Endothelial cell of umbilical vein (primary cell): ENCODE results near the gene SH3BP1. TPM values are rescaled to one million over a fixed set of nuclear protein-coding genes. Genes with fewer than 3 reads are reported as not detected.

Experiments
- BruUV-seq: library from RNA; stranded (reverse); fragments of 400-500 nt; replicated peaks from 2 replicates; lab custom pipeline; 2021; lab: Mats Ljungman, UMichigan
- CTCF ChIA-PET: fragments of 300-600, 350-600 bp; sonication (Branson Sonifier 250); formaldehyde crosslinking; loops from one replicate; lab custom pipeline; 2021; ENCODE audit warnings: antibody characterized with exemption, inconsistent platforms; lab: Charles Lee
- POLR2A ChIA-PET: fragments of 300-600, 350-600 bp; sonication (Branson Sonifier 250); formaldehyde crosslinking; loops from one replicate; lab custom pipeline; 2021; ENCODE audit warnings: antibody characterized with exemption, inconsistent platforms; lab: Charles Lee
- DNase-seq: peaks from one replicate; pipeline ENCODE4 v3.0.0-alpha.2; 2011; ENCODE audit warnings: low read depth, low spot score
- FAIRE-seq: peaks from 2 replicates; lab custom pipeline; 2011; peaks lifted over from hg19 to GRCh38; lab: Jason Lieb, UNC
- H2AFZ ChIP-seq: 2 replicates; pipeline ENCODE4 v1.6.0; 2012; ENCODE audit warnings: low read depth, low read length, control low read depth, inconsistent platforms
- H3K27ac ChIP-seq: 2 replicates; pipeline ENCODE4 v1.5.1; 2011; ENCODE audit warnings: low read depth, mild to moderate bottlenecking, control low read depth, low read length, moderate library complexity; ENCODE audit not compliant: insufficient read depth
- H3K27me3 ChIP-seq, 2 experiments: 2 replicates each; pipeline versions ENCODE4 v1.6.0 to v1.6.1; 2011; ENCODE audit warnings: low read length in 2 of 2, mixed read lengths in 1 of 2; ENCODE audit not compliant: control insufficient read depth in 2 of 2, insufficient read depth in 2 of 2
- H3K36me3 ChIP-seq, 2 experiments: 2 replicates in 1 of 2; 3 replicates in 1 of 2; pipeline ENCODE4 v1.5.1; 2011; ENCODE audit warnings: low read length in 2 of 2, mild to moderate bottlenecking in 1 of 2, moderate library complexity in 1 of 2; ENCODE audit not compliant: control insufficient read depth in 2 of 2, insufficient read depth in 2 of 2; ENCODE audit errors: extremely low read depth in 1 of 2
- H3K4me1 ChIP-seq: 3 replicates; pipeline ENCODE4 v1.5.1; 2011; ENCODE audit warnings: mild to moderate bottlenecking, low read length; ENCODE audit not compliant: control insufficient read depth, insufficient read depth; ENCODE audit errors: extremely low read depth
- H3K4me2 ChIP-seq: 2 replicates; pipeline ENCODE4 v1.6.1; 2011; ENCODE audit warnings: low read length, control low read depth, mixed read lengths; ENCODE audit not compliant: insufficient read depth
- H3K4me3 ChIP-seq, 3 experiments: fragments of 200-600 bp in 1 of 3; sonication (generic), shearing (Covaris generic) in 1 of 3; replicated peaks in 1 of 3; 2 replicates each; pipeline ENCODE4 v1.5.1; 2011 to 2016; ENCODE audit warnings: control low read depth in 3 of 3, low read length in 3 of 3, mild to moderate bottlenecking in 2 of 3, inconsistent platforms in 1 of 3, low read depth in 1 of 3, moderate library complexity in 1 of 3; ENCODE audit not compliant: insufficient read depth in 1 of 3
- H3K79me2 ChIP-seq: 2 replicates; pipeline ENCODE4 v1.6.0; 2012; ENCODE audit warnings: low read length, inconsistent platforms; ENCODE audit not compliant: control insufficient read depth, insufficient read depth
- H3K9ac ChIP-seq: replicated peaks from 2 replicates; pipeline ENCODE3; 2011; ENCODE audit warnings: low read length, control low read depth; ENCODE audit not compliant: insufficient read depth; ENCODE audit errors: extremely low read depth
- H3K9me1 ChIP-seq: replicated peaks from 3 replicates; pipeline ENCODE4 v1.6.0; 2011; ENCODE audit warnings: mild to moderate bottlenecking, low read length; ENCODE audit not compliant: control insufficient read depth, insufficient read depth; ENCODE audit errors: extremely low read depth
- H3K9me3 ChIP-seq: replicated peaks from 2 replicates; pipeline ENCODE4 v1.5.1; 2012; ENCODE audit warnings: low read length, inconsistent platforms; ENCODE audit not compliant: control insufficient read depth, insufficient read depth
- H4K20me1 ChIP-seq: replicated peaks from 2 replicates; pipeline ENCODE3; 2011; ENCODE audit warnings: mild to moderate bottlenecking, low read length; ENCODE audit not compliant: control insufficient read depth, insufficient read depth; ENCODE audit errors: extremely low read depth
- CTCF ChIP-seq, 2 donors: IDR thresholded peaks; 1 replicate in 1 of 2; 2 replicates in 1 of 2; pipeline ENCODE4 v1.5.1; 2011; ENCODE audit warnings: low read length in 2 of 2, mild to moderate bottlenecking in 2 of 2, moderate library complexity in 2 of 2, control low read depth in 1 of 2, inconsistent platforms in 1 of 2, low read depth in 1 of 2; ENCODE audit not compliant: insufficient read depth in 1 of 2; ENCODE audit errors: extremely low read depth in 1 of 2
- EZH2 ChIP-seq: IDR thresholded peaks from 2 replicates; pipeline ENCODE4 v1.6.1; 2012; ENCODE audit warnings: borderline replicate concordance, low read depth, mild to moderate bottlenecking, moderate library complexity, low read length, inconsistent platforms; ENCODE audit not compliant: severe bottlenecking
- FOS ChIP-seq: IDR thresholded peaks from 2 replicates; pipeline ENCODE4 v1.6.1; 2011; ENCODE audit warnings: mild to moderate bottlenecking, low read length, moderate library complexity, borderline replicate concordance; ENCODE audit not compliant: insufficient read depth
- GATA2 ChIP-seq: IDR thresholded peaks from 2 replicates; pipeline ENCODE4 v1.7.0; 2011; ENCODE audit warnings: low read depth, mild to moderate bottlenecking, moderate library complexity, mixed read lengths, low read length; ENCODE audit not compliant: insufficient read length, insufficient read depth
- JUN ChIP-seq: IDR thresholded peaks from 2 replicates; pipeline ENCODE4 v1.6.1; 2011; ENCODE audit warnings: borderline replicate concordance, low read depth; ENCODE audit not compliant: insufficient read length, insufficient read depth
- MYC ChIP-seq: IDR thresholded peaks from one replicate; pipeline ENCODE4 v1.6.1; 2011; ENCODE audit warnings: mild to moderate bottlenecking, low read depth, low read length
- POLR2A ChIP-seq: IDR thresholded peaks from 2 replicates; pipeline ENCODE4 v1.6.1; 2012; ENCODE audit warnings: low read depth, mild to moderate bottlenecking, control low read depth, low read length
- POLR2AphosphoS5 ChIP-seq: IDR thresholded peaks from 2 replicates; pipeline ENCODE4 v1.6.1; 2012; ENCODE audit warnings: low read depth, mild to moderate bottlenecking, control low read depth, low read length, moderate library complexity; ENCODE audit not compliant: insufficient read depth
- dilution Hi-C: fragments of 300-500 bp; cut with MboI; formaldehyde crosslinking; loops from one replicate; pipeline ENCODE4 v1.15.0; 2019; ENCODE audit warnings: low sequenced_read_pairs; ENCODE audit not compliant: extremely low pct_ligation_motif_present
- intact Hi-C: fragments of 100-400 bp; cut with micrococcal nuclease; formaldehyde crosslinking; loops from one replicate; pipeline ENCODE4 v1.10.0; 2022
- polyA plus RNA-seq, 4 experiments: library from polyadenylated mRNA; depleted of rRNA in 3 of 4; stranded (reverse) in 3 of 4; unstranded in 1 of 4; fragments of >200 nt; gene quantifications; 2 replicates each; pipeline versions ENCODE4 v1.2.1 to v1.2.3, GENCODE V29; 2011 to 2012; ENCODE audit warnings: missing spikeins in 1 of 4
- total RNA-seq: library from RNA; stranded (reverse); gene quantifications from 2 replicates; pipeline ENCODE4 v1.2.3, GENCODE V29; 2021
- TF ChIP-seq, protein P1 (sequence below): IDR thresholded peaks from 2 replicates; pipeline ENCODE4 v1.6.1; 2011; ENCODE audit not compliant: insufficient read depth, insufficient read length

The SH3BP1 gene
- total and polyA plus RNA-seq, 2 donors (not counting 3 experiments of a cell fraction or from before 2014, with no cell fraction given), result 2.3 to 4.3 TPM

GRCh38 chr22:37610480-37611129, 28.9 kb upstream of the SH3BP1 start:
- Histone ChIP-seq H3K9ac (no peak overlapping the region), H3K9me3 (no peaks in the 10 kb centered on the region), H2AFZ (no peak overlapping the region), H3K27me3 (no peaks in the 10 kb centered on the region), H3K36me3 (peaks cover 0 to 4% of the 10 kb centered on the region in 2 experiments), H3K79me2 (peaks cover 26% of the 10 kb centered on the region), H3K4me2 (no peak overlapping the region), H3K4me3 (no peak overlapping the region), H3K4me1 (peaks cover 19% of the 10 kb centered on the region), H4K20me1 (no peaks in the 10 kb centered on the region), H3K27ac (no peak overlapping the region), H3K9me1 (no peaks in the 10 kb centered on the region)
- ChIA-PET POLR2A (no interaction called here), CTCF (interaction anchor here (1.6 to 5.7 kb wide), 4 partner anchors 8 to 23 kb away, joined by 3 to 92 read pairs (median 8); no protein-coding TSS in a partner anchor)
- FAIRE-seq (no peak), DNase-seq (no peak)
- TF ChIP-seq POLR2A (no peak), POLR2AphosphoS5 (no peak), FOS (no peak), GATA2 (no peak), MYC (no peak), EZH2 (no peak), JUN (no peak), CTCF (IDR thresholded peaks at IDR 0.05; ENCODE audit: extremely low read depth in 1 of 2, insufficient read depth in 1 of 2, low read depth in 1 of 2, low read length in 2 of 2) (no peak)
- TF ChIP-seq, protein P1, sequence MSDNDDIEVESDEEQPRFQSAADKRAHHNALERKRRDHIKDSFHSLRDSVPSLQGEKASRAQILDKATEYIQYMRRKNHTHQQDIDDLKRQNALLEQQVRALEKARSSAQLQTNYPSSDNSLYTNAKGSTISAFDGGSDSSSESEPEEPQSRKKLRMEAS, result no peak
- BruUV-seq, result no TSS peak
- intact Hi-C loops, result no loop called here
- dilution Hi-C loops, result no loop called here
